HG03520 (cell line): ENCODE measurements around the gene TOR1AIP1.
"Not testable (repeated sequence)": the region's sequence is repeated elsewhere in the genome, so short reads cannot be mapped to it uniquely, and the experiment has no call there.

Source experiments
- ATAC-seq: cut with Tn5 transposase; IDR thresholded peaks from one replicate; pipeline ENCODE4 v1.9.1; 2021; ENCODE audit warnings: mild to moderate bottlenecking, moderate library complexity; ENCODE audit not compliant: unreplicated experiment

The TOR1AIP1 gene

DNA sequence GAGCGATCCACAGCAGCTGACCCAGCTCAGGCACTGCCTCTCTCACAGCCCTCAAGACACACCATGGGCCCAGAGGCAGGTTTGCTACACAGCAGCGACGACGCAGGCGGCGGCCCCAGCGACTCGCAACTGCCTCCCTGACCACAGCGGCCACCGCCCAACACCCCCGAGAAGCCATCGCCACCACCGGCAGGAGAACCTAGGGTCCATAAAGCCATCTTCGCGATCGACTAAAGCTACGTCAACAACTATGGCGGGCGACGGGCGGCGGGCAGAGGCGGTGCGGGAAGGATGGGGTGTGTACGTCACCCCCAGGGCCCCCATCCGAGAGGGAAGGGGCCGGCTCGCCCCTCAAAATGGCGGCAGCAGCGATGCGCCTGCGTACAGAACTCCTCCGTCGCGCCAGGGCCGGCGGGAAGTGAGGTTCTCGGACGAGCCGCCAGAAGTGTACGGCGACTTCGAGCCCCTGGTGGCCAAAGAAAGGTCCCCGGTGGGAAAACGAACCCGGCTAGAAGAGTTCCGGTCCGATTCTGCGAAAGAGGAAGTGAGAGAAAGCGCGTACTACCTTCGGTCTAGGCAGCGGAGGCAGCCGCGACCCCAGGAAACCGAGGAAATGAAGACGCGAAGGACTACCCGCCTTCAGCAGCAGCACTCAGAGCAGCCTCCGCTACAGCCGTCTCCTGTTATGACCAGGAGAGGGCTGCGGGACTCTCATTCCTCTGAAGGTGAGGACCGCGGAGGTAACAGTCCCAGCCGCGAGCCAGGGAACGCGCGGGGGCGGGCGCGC is at the start of gene TOR1AIP1:
TSS of gene TOR1AIP1 (plus strand) at position 33 of the 787 bp plus-strand sequence. CDS start at position 251, 218 bp downstream.
- peak; percentile 67 for ATAC-seq

DNA sequence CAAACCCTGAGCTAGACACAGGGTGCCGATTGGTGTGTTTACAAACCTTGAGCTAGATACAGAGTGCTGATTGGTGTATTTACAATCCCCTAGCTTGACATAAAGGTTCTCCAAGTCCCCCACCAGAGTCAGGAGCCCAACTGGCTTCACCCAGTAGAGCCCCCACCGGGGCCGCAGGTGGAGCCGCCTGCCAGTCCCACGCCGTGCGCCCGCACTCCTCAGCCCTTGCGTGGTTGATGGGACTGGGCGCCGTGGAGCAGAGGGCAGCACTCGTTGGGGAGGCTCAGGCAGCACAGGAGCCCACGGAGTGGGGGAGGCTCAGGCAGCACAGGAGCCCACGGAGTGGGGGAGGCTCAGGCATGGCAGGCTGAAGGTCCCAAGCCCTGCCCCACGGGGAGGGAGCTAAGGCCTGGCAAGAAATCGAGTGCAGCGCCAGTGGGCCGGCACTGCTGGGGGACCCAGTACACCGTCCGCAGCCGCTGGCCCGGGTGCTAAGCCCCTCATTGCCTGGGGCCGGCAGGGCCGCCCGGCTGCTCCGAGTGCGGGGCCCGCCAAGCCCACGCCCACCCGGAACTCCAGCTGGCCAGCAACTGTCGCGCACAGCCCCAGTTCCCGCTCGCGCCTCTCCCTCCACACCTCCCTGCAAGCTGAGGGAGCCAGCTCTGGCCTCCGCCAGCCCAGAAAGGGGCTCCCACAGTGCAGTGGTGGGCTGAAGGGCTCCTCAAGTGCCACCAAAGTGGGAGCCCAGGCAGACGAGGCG is 45.2 kb upstream of the TOR1AIP1 start:
- ATAC-seq = not testable (repeated sequence)

- no peak for ATAC-seq
Measured at GRCh38 chr1:179840107-179840506, 42.0 kb upstream of the TOR1AIP1 start.

- ATAC-seq = no peak
Measured at GRCh38 chr1:179848233-179848632, 33.9 kb upstream of the TOR1AIP1 start.

DNA sequence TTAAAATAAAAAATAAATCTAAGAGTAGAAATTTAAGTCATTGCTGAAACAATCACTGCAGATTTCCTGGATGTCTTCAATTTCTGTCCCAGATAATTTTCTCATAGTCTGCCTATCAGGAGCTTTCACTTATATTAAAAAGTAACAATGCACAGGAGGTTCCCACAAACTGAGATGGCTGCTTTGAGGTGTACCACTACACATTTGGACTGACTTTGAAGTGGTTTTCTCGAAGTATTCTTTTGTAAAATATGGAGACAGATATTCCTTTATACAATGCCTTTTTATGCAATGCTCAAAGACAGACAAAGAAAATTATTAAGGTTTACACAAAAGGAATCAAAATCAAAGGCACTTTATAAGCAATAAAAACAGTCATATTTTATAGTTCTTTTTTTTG is 29.0 kb upstream of the TOR1AIP1 start:
- no peak for ATAC-seq

GRCh38 chr1:179855831-179856230 is 26.3 kb upstream of the TOR1AIP1 start:
- ATAC-seq = not testable (repeated sequence)

DNA sequence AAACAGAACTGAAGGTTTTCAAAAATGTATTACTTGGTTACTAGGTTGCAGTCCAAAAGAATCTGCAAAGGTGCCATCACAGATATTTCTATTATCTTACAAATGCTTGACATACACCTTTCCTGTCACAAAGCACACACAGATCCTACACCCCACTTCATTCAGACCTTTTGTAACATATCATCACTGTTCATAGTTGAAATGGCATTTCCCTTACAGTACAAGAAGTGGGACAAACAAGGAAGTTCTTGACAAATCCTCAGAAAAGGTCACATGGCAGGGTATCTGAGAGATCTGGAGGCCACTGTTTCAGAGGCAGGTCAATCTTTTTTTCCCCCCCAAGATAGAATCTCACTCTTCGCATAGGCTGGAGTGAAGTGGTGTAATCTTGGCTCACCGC is 25.8 kb upstream of the TOR1AIP1 start:
- no peak for ATAC-seq

GRCh38 chr1:179857009-179857408 is 25.1 kb upstream of the TOR1AIP1 start:
- no peak for ATAC-seq

GRCh38 chr1:179860652-179861051 is 21.4 kb upstream of the TOR1AIP1 start:
- no peak for ATAC-seq

DNA sequence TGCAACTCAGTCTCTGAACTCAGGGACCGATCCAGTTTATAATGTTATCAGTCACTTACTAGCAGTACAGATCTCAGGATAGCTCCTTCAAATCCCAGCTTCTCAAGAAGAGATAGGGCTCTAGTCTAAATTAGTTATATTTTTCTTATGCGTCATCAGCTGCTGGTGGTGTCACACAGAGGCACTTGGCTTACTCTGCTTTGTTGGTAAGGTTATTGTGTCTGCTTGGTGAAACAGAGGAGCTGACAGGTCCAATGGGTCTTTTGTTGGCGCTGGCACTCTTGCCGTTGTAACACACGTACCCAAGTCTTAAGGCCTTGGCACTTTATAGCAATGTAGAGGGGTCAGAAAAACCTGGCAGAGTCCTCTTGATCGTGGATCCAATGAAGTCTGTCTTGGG is 16.7 kb upstream of the TOR1AIP1 start:
- ATAC-seq = no peak

GRCh38 chr1:179866616-179867015 is 15.5 kb upstream of the TOR1AIP1 start:
- ATAC-seq = no peak

- no peak for ATAC-seq
Measured at GRCh38 chr1:179867493-179868330, 14.4 kb upstream of the TOR1AIP1 start.

GRCh38 chr1:179870870-179871269 is 11.2 kb upstream of the TOR1AIP1 start:
- ATAC-seq = no peak

- ATAC-seq = no peak
Measured at GRCh38 chr1:179871940-179872339, 10.1 kb upstream of the TOR1AIP1 start.

DNA sequence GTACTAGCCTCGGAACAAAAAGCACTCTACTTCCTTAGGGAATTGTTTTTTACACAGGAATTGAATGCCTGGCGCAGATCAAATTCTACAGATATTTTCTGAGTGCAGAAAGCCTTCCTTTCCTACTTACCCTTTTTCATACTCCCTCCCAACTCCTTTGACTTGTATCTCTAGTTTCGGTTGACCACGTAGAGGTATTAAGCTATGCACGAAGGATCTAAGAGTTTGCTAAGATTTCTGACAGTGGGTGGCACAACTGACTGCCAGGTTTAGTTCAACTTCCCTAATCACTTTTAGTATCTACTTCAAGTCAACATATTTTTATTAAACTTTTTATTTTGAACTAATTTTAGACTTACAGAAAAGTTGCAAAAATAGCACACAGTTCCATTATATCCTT is 9.5 kb upstream of the TOR1AIP1 start:
- ATAC-seq = no peak

DNA sequence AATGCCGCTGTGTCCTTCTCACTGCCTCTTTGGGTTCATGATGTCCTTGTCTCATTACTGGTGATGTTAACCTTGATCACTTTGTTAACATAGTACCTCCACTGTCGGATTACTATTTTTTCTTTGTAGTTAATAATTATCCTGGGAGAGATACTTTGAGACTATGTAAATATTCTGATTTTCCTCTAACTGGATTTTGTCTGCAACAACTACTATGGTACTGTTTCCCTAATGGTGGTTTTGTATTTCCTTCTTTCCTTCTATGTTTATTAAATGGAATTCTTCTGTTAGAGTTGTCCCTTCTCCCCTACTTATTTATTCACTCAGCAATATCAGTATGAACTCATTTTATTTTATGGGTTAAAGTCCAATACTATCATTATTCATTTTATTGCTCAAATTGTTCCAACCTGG is 8.6 kb upstream of the TOR1AIP1 start:
- no peak for ATAC-seq

GRCh38 chr1:179875596-179876299 is 6.3 kb upstream of the TOR1AIP1 start:
- no peak for ATAC-seq

- no peak for ATAC-seq
Measured at GRCh38 chr1:179876300-179876715, 5.8 kb upstream of the TOR1AIP1 start.

DNA sequence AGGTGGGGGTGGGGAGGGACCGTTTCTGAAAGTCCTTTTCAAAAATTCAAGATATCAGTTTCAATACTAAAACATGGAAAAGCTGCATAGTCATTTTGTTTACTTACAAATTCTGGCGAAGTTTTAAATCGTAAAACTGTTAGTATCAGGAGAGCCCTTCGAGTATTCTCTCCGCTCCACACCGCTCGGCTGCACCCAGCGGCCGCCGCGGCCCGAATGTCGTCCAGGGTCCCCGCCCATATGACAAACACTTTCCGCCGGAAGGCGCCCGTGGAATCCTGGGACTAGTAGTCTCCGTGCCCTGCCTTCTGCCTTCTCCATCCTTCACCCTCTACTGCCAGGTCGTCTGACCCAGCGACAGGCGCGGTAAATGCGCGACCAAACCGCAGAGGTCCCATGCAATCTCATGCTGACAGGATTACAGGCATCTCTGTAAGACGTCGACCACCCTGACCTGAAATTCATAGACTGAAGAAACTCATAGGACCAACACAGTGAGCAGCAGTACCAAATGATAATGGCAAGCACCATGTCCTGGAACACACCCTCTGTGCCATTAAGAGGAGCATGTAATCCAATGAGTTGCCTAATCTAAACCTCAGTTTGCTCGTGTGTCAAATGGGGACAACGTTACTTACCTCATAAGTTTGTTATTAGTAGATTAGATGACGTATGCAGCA is 4.4 kb upstream of the TOR1AIP1 start, which contains the start of gene TOR1AIP2:
TSS of gene TOR1AIP2 (minus strand) at position 218 of the 680 bp plus-strand sequence. CDS start 25,138 bp downstream, outside the sequence.
- peak; percentile 57 for ATAC-seq

GRCh38 chr1:179879797-179880196 is 2.3 kb upstream of the TOR1AIP1 start:
- no peak for ATAC-seq
